Activated naive CD4-positive, alpha-beta T cell treated with anti-CD3 and anti-CD28 coated beads, Interleukin-2, amount 50 U/mL, for 24 hours (primary cell): ENCODE results near the gene ADNP.

ENCODE experiments used
- H3K27ac Mint-ChIP-seq: one replicate; pipeline ENCODE4 v1.8.0; 2021; ENCODE audit warnings: mild to moderate bottlenecking, mixed read lengths
- H3K27me3 Mint-ChIP-seq: one replicate; pipeline ENCODE4 v1.8.0; 2021; ENCODE audit warnings: mixed read lengths
- H3K36me3 Mint-ChIP-seq: one replicate; pipeline ENCODE4 v1.8.0; 2021; ENCODE audit warnings: mixed read lengths
- H3K4me1 Mint-ChIP-seq: one replicate; pipeline ENCODE4 v1.8.0; 2021; ENCODE audit warnings: mixed read lengths
- H3K4me3 Mint-ChIP-seq: one replicate; pipeline ENCODE4 v1.8.0; 2021; ENCODE audit warnings: mild to moderate bottlenecking, mixed read lengths
- H3K9me3 Mint-ChIP-seq: one replicate; pipeline ENCODE4 v1.8.0; 2021; ENCODE audit warnings: mixed read lengths

The ADNP gene

DNA sequence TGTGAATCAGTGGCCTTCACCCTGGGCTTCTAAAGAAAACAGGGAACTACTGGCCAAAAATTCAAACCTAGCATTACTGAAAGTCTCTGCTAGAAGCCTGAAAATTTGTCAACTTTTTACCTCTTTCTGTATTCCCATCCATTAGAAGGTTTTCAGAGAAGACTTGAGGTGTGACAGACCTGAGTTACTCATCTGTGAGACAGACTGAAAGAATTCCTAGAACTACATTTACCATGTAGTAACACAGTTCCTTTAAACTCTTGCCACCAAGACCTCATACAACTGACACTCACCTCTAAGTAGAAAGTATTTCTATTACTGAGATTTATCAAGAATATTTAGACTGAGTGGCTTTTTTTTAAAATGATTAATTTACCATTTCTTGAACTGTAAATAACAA lies 22.6 kb upstream of the ADNP start:
- peaks cover 63% of the 10 kb centered on the region for H3K4me1 Mint-ChIP-seq
- H3K27ac Mint-ChIP-seq: no peak overlapping the region
- H3K4me3 Mint-ChIP-seq: no peak overlapping the region
- no peaks in the 10 kb centered on the region for H3K27me3 Mint-ChIP-seq
- H3K36me3 Mint-ChIP-seq: peaks cover 11% of the 10 kb centered on the region
- H3K9me3 Mint-ChIP-seq: no peaks in the 10 kb centered on the region

DNA sequence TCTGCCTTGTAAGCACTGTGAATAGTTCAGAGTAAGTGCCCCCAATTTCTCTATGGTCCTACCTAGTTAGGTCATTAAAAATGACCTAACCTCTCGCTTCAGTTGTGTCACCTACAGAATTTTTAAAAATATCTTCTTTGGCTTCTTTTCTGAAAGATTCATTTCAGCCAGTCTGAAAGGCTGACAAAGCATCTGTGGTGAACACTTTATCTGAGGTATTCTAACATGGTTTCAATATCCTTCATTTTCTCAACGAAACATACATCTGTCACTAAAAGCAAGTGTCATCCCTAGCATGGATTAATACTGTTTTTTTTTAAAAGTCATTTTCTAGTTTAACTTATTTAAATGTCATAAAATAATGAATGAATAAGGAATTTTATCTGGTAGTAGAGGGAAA lies 22.0 kb upstream of the ADNP start:
- Mint-ChIP-seq H3K4me1 (peaks cover 59% of the 10 kb centered on the region), H3K9me3 (no peaks in the 10 kb centered on the region), H3K4me3 (no peak overlapping the region), H3K27me3 (no peaks in the 10 kb centered on the region), H3K36me3 (peaks cover 11% of the 10 kb centered on the region), H3K27ac (peak overlapping the region; percentile 46)

DNA sequence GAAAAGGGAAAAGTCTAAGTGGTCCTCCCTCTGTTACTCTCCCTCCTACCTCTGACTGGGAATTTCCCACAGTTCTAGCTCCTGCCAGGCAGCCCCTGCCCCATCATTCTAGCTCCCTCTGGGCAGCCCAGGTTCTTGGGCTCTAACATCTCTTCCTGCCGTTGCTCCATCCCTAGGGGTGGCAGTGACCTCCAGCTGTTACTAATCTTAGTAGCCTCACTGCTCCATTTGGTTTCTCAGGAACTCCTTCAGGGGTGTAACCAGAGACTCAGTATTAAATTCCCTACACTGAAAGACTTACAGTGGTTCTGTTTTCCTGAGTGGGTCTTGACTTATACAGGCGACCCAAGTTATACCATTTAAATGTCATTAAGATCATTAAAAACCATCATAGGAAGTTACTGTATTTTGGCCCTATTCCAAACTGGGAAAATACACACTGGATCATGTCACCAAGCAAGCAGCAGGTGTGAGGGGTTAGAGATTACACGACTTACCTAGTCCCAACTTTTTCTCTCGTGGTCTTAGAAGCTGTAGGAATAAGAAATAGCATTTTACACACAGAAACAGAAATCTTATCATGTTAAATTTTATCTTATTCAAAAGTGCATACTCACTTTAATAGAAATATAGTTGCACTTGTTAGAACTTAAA lies 17.0 kb upstream of the ADNP start:
- H3K27ac Mint-ChIP-seq: no peak overlapping the region
- H3K4me1 Mint-ChIP-seq: peaks cover 22% of the 10 kb centered on the region
- H3K36me3 Mint-ChIP-seq: peaks cover 15% of the 10 kb centered on the region
- no peak overlapping the region for H3K4me3 Mint-ChIP-seq
- H3K9me3 Mint-ChIP-seq: no peaks in the 10 kb centered on the region
- no peaks in the 10 kb centered on the region for H3K27me3 Mint-ChIP-seq

DNA sequence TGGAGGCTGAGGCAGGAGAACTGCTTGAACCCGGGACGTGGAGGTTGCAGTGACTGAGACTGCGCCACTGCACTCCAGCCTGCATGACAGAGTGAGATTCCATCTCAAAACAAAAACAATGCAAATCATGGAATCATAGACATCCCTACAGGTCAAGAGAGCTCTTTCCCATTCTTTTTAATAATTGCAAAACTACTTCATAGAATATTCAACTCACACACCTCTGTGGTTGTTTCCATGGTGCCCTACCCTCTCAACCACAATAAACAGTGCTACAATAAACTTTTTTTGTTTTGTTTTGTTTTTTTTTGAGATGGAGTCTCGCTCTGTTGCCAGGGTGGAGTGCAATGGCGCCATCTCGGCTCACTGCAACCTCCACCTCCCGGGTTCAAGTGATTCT lies 11.8 kb upstream of the ADNP start:
- Mint-ChIP-seq H3K4me1 (no peaks in the 10 kb centered on the region), H3K4me3 (no peak overlapping the region), H3K27ac (no peak overlapping the region), H3K9me3 (no peaks in the 10 kb centered on the region), H3K27me3 (no peaks in the 10 kb centered on the region), H3K36me3 (peaks cover 9% of the 10 kb centered on the region)

DNA sequence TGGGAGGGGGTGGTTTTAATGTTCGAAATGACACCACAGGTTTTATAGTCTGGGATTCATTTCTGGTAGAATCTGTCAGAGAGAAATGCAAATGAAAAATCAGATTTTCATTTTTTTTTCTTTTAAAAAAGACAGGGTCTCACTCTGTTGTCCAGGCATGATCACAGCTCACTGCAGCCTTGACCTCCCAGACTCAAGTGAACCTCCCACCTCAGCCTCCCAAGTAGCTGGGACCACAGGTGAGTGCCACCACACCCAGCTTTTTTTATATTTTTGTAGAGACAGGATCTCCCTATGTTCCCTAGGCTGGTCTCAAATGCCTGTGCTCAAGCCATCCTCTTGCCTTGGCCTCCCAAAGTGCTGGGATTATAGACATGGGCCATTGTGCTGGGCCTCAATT lies 2.4 kb upstream of the ADNP start:
- H3K27me3 Mint-ChIP-seq: no peaks in the 10 kb centered on the region
- no peaks in the 10 kb centered on the region for H3K9me3 Mint-ChIP-seq
- H3K27ac Mint-ChIP-seq: peak overlapping the region; percentile 30
- peaks cover 13% of the 10 kb centered on the region for H3K36me3 Mint-ChIP-seq
- no peak overlapping the region for H3K4me3 Mint-ChIP-seq
- peaks cover 17% of the 10 kb centered on the region for H3K4me1 Mint-ChIP-seq

DNA sequence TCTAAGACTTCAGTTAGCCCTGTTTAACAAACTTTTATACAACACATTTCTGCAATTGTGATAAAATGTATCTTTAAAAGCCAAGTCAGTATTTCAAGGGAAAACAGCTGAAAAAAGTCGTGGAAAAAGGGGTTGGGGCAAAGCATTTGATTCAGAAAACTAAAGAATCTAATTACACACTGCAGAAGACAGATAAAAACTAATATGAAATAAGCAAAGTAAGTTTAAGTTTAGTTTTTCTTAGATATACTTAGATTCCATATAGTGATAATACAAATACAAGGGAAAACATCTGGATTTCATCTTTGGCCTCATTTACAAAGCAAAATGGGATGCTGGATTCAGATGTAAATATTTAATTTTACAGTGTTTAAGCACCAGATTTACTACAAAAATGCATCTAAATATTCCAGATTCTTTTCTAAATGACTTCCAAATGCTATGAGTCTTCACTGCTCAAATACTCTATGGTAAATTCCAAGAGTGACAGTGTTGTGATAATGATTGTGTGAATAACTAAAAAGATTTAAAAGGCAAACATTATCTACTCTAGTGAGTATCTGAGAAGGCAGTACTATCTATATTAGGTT lies 1.5 kb upstream of the ADNP start:
- Mint-ChIP-seq H3K27ac (peak overlapping the region; percentile 97), H3K27me3 (no peaks in the 10 kb centered on the region), H3K9me3 (no peaks in the 10 kb centered on the region), H3K4me3 (peak overlapping the region; percentile 88), H3K4me1 (peaks cover 25% of the 10 kb centered on the region), H3K36me3 (peaks cover 14% of the 10 kb centered on the region)

DNA sequence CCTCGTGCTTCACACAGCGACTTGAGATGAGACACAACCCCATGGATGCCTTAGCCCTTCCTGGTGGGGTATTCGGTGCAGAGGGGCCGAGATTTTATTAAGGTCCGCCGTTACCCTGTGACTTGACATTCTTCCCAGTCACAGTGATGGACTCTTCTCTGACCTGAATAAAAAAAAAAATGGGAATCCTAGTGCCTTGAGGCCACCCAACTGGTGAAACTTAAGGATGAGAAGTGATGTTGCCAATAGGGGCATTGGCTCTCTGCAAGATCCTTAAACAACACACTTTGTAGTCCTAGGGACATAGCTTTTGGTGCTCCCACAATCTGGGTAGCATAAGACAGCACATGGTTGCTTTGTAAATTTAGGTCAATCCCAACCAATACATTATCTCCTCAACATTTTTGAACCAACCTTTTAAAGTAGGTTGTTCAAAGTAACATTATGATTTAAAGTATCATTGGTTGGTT lies 814 bp upstream of the ADNP start:
- Mint-ChIP-seq H3K4me3 (peak overlapping the region; percentile 88), H3K27ac (peak overlapping the region; percentile 97), H3K4me1 (peaks cover 32% of the 10 kb centered on the region), H3K36me3 (peaks cover 15% of the 10 kb centered on the region), H3K27me3 (no peaks in the 10 kb centered on the region), H3K9me3 (no peaks in the 10 kb centered on the region)

DNA sequence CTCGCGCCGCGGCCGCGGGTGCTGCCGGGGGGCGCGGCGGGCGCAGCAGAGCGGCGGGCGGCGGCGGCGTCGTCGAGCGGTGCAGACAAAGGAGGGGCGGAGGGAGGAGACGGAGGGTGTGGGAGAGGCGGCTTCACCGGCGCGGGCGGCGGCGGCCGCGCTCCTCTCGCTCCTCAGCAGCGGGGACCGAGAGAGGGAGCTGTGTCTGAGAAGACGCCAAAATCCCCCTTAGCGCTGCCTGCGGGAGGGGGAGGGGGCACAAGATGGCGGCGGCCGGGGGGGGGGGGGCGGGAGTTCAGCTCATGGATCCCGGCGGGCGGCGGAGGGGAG lies 296 bp downstream of the ADNP start:
- Mint-ChIP-seq H3K27ac (peak overlapping the region; percentile 87), H3K9me3 (no peaks in the 10 kb centered on the region), H3K4me1 (peaks cover 44% of the 10 kb centered on the region), H3K36me3 (peaks cover 17% of the 10 kb centered on the region), H3K27me3 (no peaks in the 10 kb centered on the region), H3K4me3 (peak overlapping the region; percentile 82)

DNA sequence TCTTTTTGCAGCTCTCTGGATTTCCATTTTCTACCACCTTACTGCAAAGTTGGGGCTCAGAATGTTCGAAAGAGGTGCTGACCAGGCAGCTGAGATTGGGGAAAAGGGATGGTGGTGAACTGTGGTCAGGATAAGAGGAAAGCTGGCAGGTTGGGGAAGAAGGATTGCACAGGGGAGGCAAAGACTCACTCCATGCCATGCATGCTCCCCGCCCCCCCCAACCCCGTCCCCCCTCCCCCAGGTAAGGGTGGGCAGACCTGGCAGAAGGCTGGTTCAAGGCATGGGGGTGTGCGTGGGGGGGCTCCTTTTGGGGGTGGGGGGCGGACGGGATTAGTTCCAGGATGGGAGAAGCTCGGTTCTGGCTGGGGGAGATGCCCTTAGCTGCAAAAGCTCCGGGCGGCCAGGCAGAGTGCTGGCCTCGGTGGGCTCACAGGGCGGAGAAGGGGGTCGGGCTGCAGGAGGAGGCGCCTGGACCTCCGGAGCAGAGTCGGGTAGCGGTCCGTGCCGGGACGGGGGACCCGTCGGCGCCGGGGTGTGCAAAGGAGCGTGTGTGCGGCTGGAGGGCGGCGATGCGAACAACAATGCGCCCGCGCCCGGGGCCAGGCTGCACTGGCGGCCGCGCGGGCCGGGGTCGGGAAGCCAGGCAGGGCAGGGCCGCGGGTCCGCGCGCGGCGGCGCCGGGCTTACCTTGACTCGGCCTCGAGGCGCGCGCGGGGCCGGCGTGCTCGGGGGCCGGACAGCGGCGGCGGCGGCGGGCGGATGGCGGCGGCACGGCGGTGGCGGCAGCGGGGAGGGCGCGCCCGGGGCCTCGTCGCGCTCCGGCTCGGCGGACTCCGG lies 880 bp downstream of the ADNP start:
- Mint-ChIP-seq H3K27me3 (no peaks in the 10 kb centered on the region), H3K4me1 (peaks cover 49% of the 10 kb centered on the region), H3K9me3 (no peaks in the 10 kb centered on the region), H3K4me3 (peak overlapping the region; percentile 93), H3K27ac (peak overlapping the region; percentile 93), H3K36me3 (peaks cover 18% of the 10 kb centered on the region)

DNA sequence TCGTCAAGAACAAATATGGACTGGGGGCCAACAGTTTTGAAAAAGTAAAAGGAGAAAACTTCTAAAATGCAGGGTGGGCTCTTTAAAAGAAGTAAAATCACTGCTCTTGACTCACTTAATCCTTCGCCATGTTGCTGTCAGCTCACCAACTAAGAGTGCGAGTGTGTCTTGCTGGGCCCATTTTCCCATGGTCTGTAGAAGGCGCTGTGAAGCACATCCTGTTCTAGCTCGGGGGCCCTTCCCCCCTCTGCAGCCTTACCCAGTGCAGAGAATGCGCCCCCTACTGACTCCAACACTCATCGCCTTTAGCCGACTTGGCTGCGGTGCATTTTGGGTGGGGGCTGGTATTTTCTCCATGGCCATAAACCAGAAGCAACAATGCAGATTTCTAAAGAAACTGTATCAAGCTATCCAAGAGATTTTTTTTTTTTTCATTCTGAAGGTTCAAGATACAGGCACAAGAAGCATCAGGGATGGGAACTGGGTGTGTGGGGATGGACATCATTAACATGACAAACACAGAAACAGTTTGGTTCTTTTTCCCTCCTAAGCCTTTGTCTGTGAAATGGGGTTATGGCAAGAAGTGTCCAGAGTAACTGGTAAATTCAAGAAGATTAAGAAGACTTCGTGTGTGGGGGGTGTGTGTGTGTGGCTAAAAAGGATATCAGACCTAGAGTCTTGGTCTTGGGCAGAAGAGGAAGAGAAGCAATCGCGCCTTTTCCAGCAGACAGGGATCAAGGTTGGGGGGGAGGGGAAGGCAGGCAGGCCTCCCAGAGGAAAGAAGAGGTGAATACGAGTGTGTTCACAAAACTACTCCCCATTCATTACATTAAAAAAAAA lies 1.7 kb downstream of the ADNP start:
- Mint-ChIP-seq H3K4me3 (peak overlapping the region; percentile 93), H3K4me1 (peaks cover 58% of the 10 kb centered on the region), H3K36me3 (peaks cover 18% of the 10 kb centered on the region)

DNA sequence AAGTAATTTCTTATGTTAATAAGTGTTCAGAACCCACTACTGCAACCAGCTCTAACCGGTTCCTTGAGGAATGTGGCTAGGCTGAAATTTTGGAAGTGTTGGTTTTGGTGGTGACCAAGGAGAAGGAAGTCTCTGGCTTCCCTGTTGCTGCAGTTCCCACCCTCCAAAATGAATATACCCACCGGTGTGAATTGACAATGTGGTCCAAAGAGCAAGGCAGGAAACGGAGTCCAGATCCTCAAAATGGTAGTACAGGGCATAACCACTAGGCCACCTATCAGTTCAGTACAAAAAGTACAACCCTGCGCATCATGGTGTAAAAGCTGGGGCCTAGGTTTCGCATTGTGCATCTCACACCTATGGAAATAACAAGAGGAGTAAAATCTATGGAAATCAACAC lies 2.8 kb downstream of the ADNP start:
- Mint-ChIP-seq H3K9me3 (no peaks in the 10 kb centered on the region), H3K27ac (peak overlapping the region; percentile 46), H3K27me3 (no peaks in the 10 kb centered on the region), H3K4me3 (peak overlapping the region; percentile 93), H3K4me1 (peaks cover 65% of the 10 kb centered on the region), H3K36me3 (peaks cover 18% of the 10 kb centered on the region)

More for the DNA sequence above, 1.7 kb downstream of the ADNP start:
- H3K27me3 Mint-ChIP-seq: no peaks in the 10 kb centered on the region
- peak overlapping the region; percentile 93 for H3K27ac Mint-ChIP-seq
- H3K9me3 Mint-ChIP-seq: no peaks in the 10 kb centered on the region

DNA sequence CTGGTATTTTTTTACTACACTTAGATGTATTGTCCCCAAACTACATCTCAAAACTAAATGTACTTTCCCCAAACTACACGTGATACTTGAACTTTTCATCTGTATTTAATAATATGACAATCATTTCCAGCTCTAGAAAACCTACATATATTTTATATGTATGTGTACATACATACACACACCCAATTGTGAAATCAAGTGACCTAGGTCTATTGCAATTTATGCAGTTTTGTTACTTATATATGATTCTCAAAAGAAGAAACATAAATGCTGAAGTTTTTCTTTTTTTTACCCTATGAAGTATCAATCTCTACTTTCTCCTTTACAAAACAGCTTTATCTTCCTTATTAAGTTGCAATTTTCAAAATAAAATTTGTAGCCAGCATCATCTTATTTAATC lies 4.7 kb downstream of the ADNP start:
- no peak overlapping the region for H3K27ac Mint-ChIP-seq
- peaks cover 77% of the 10 kb centered on the region for H3K4me1 Mint-ChIP-seq
- peak overlapping the region; percentile 11 for H3K4me3 Mint-ChIP-seq
- H3K27me3 Mint-ChIP-seq: no peaks in the 10 kb centered on the region
- no peaks in the 10 kb centered on the region for H3K9me3 Mint-ChIP-seq
- H3K36me3 Mint-ChIP-seq: peaks cover 16% of the 10 kb centered on the region

DNA sequence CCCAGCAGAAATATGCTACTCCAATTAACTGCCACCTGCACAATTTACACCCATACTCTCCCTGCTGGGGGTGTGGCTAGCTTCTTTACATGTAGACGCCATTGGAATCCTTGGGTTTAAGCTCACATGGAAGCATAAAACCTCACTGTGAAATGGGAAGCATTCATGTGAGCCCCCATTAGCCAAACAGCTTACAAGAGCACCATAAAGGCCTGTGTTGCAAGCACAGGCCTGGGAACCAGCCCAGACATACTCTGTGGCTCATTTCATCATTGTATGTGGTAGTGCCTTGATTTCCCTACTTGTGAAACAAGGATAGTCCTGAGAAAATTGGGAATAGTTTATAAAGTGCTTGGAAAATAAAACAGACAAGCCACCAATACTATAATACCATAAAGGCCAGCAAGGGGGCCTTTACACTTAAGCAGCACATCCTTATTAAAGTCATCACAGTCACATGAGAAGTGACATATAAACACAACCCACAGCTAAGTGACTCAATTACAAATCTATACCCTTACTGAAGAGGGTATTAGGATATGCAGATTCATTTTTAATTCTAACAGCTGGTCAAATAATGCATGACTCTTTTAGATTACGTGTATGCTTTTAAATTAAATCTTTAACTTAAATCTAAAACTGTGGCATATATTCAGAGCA lies 6.8 kb downstream of the ADNP start:
- Mint-ChIP-seq H3K36me3 (peaks cover 13% of the 10 kb centered on the region), H3K9me3 (no peaks in the 10 kb centered on the region), H3K4me3 (no peak overlapping the region), H3K4me1 (peaks cover 90% of the 10 kb centered on the region), H3K27ac (no peak overlapping the region), H3K27me3 (no peaks in the 10 kb centered on the region)

DNA sequence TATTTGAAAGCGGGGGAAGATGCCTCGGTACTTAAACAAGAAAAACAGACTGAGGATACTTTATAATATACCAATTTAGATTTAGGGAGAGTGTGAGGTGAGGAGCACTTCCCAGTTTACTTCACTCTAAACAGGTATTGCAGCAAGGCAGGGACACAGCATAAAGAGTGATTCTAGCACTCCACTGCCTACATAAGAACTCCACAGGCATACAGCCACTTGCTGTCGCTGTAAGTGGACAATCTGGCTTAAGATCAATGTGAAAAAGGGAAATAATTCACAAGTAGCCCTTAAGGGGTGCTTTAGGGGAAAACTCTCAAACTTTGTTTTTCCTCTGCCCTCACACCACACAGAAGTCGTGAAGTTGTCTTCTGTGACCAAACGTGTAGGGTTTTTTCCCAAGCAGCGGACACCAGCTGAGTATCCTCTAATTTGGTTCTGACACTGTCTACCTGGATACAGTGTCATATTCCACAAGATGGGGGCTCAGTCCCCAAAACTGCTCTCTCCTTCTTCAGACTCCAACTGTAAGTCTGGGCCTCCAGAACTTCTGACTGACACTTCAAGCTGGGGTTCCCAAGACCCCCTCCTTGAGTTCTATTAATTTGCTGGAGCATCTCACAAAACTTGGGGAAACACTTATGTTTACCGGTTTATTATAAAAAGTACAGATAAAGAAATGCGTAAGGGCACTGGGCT lies 9.3 kb downstream of the ADNP start:
- Mint-ChIP-seq H3K9me3 (no peaks in the 10 kb centered on the region), H3K4me1 (peaks cover 90% of the 10 kb centered on the region), H3K27ac (peak overlapping the region; percentile 43), H3K36me3 (peaks cover 11% of the 10 kb centered on the region), H3K27me3 (no peaks in the 10 kb centered on the region), H3K4me3 (no peak overlapping the region)
